HepG2 (cell line): ENCODE data around the gene MTCH2. TPM values are rescaled to one million over a fixed set of nuclear protein-coding genes. Genes with fewer than 3 reads are reported as not detected.

Experiments
- BRF2 ChIP-seq: sonication (generic); formaldehyde crosslinking; IDR thresholded peaks from 2 replicates; pipeline ENCODE4 v1.8.1; 2022; ENCODE audit warnings: mild to moderate bottlenecking, missing genetic modification reagents
- DNMT3B ChIP-seq: conservative IDR thresholded peaks from 2 replicates; pipeline ENCODE4 v1.6.1; 2016; ENCODE audit warnings: missing biosample characterization, control low read depth
- JUNB ChIP-seq: sonication (generic); formaldehyde crosslinking; IDR thresholded peaks from 2 replicates; pipeline ENCODE4 v1.8.0; 2022; ENCODE audit warnings: missing genetic modification reagents, mild to moderate bottlenecking, borderline replicate concordance
- KLF16 ChIP-seq, 2 experiments: sonication (generic) in 1 of 2; formaldehyde crosslinking in 1 of 2; IDR thresholded peaks; 2 replicates each; pipeline versions ENCODE4 v1.6.1 to v1.8.0; 2016 to 2023; ENCODE audit warnings: missing genetic modification reagents in 2 of 2, missing compliant biosample characterization in 1 of 2
- KLF6 ChIP-seq: IDR thresholded peaks from 2 replicates; pipeline ENCODE4 v1.8.0; 2016; ENCODE audit warnings: missing biosample characterization, missing genetic modification reagents
- KLF9 ChIP-seq: IDR thresholded peaks from 2 replicates; pipeline ENCODE4 v1.6.1; 2016; ENCODE audit warnings: low read depth
- MLX ChIP-seq: IDR thresholded peaks from 2 replicates; pipeline ENCODE4 v1.6.1; 2016
- MXI1 ChIP-seq: IDR thresholded peaks from 3 replicates; pipeline ENCODE4 v1.6.1; 2012; ENCODE audit warnings: low read depth, low read length, inconsistent platforms, borderline replicate concordance
- NFYB ChIP-seq: sonication (generic); formaldehyde crosslinking; IDR thresholded peaks from 2 replicates; pipeline ENCODE4 v1.4.0; 2020; ENCODE audit warnings: missing genetic modification reagents
- NR2F1 ChIP-seq, 2 experiments: fragments of 450-650 bp in 1 of 2; formaldehyde crosslinking in 1 of 2; IDR thresholded peaks; 2 replicates each; pipeline versions ENCODE4 v1.5.0 to v1.6.1; 2016 to 2020; ENCODE audit warnings: mild to moderate bottlenecking in 1 of 2, missing compliant biosample characterization in 1 of 2, missing genetic modification reagents in 1 of 2, moderate library complexity in 1 of 2
- SNAPC5 ChIP-seq: sonication (generic); formaldehyde crosslinking; IDR thresholded peaks from 2 replicates; pipeline ENCODE4 v1.8.1; 2023; ENCODE audit warnings: mild to moderate bottlenecking, missing genetic modification reagents, borderline replicate concordance
- SP2 ChIP-seq: sonication (generic); formaldehyde crosslinking; IDR thresholded peaks from 2 replicates; pipeline ENCODE4 v1.5.1; 2020; ENCODE audit warnings: mild to moderate bottlenecking, missing genetic modification reagents
- THRA ChIP-seq: sonication (generic); formaldehyde crosslinking; IDR thresholded peaks from 2 replicates; pipeline ENCODE4 v1.4.0; 2020; ENCODE audit warnings: missing genetic modification reagents, borderline replicate concordance
- ZFP36 ChIP-seq: fragments of 150-350 bp; IDR thresholded peaks from 2 replicates; pipeline ENCODE4 v1.6.1; 2018; ENCODE audit warnings: borderline replicate concordance, low read length, low read depth; ENCODE audit not compliant: partially characterized antibody
- ZNF367 ChIP-seq: sonication (generic); formaldehyde crosslinking; IDR thresholded peaks from 2 replicates; pipeline ENCODE4 v1.4.0; 2020; ENCODE audit warnings: missing genetic modification reagents, borderline replicate concordance
- ZNF432 ChIP-seq: sonication (generic); formaldehyde crosslinking; IDR thresholded peaks from 2 replicates; pipeline ENCODE4 v1.5.0; 2020; ENCODE audit warnings: missing genetic modification reagents, mild to moderate bottlenecking, borderline replicate concordance
- ZNF513 ChIP-seq: sonication (generic); formaldehyde crosslinking; conservative IDR thresholded peaks from 2 replicates; pipeline ENCODE4 v1.5.0; 2020; ENCODE audit warnings: missing genetic modification reagents
- ZNF589 ChIP-seq: sonication (generic); formaldehyde crosslinking; conservative IDR thresholded peaks from 2 replicates; pipeline ENCODE4 v1.8.0; 2022; ENCODE audit warnings: mild to moderate bottlenecking, moderate library complexity, missing genetic modification reagents
- ZNF781 ChIP-seq: sonication (generic); formaldehyde crosslinking; IDR thresholded peaks from 2 replicates; pipeline ENCODE4 v1.5.1; 2020; ENCODE audit warnings: borderline replicate concordance, mild to moderate bottlenecking, missing genetic modification reagents; ENCODE audit errors: not compliant biosample characterization
- polyA plus RNA-seq, 8 experiments: library from polyadenylated mRNA; depleted of rRNA in 3 of 8; stranded (reverse) in 7 of 8; unstranded in 1 of 8; fragments of >200 nt; fragmentation: Illumina TruSeq in 4 of 8; extraction: Trizol in 4 of 8; gene quantifications; 2 replicates each; pipeline versions ENCODE4 v1.2.1 to v1.2.3, GENCODE V29; 2011 to 2016; ENCODE audit warnings: low read depth in 4 of 8, missing spikeins in 1 of 8, mixed read lengths in 1 of 8; ENCODE audit not compliant: insufficient read depth in 1 of 8
- total RNA-seq, 5 experiments: library from RNA; depleted of rRNA; stranded (reverse); fragments of >200 nt; fragmentation: Illumina TruSeq; extraction: Trizol; gene quantifications; 2 replicates each; pipeline ENCODE4 v1.2.3, GENCODE V29; 2016; ENCODE audit warnings: low read depth in 1 of 5
- TF ChIP-seq, protein P1 (sequence below): sonication (generic); formaldehyde crosslinking; IDR thresholded peaks from 2 replicates; pipeline ENCODE4 v1.9.0; 2021; ENCODE audit warnings: missing genetic modification reagents, borderline replicate concordance

The MTCH2 gene
- total and polyA plus RNA-seq, 2 of the 13 experiments (the other 11 are each of a cell fraction or from before 2014, with no cell fraction given) = 112 to 272 TPM

- TF ChIP-seq, protein P1, sequence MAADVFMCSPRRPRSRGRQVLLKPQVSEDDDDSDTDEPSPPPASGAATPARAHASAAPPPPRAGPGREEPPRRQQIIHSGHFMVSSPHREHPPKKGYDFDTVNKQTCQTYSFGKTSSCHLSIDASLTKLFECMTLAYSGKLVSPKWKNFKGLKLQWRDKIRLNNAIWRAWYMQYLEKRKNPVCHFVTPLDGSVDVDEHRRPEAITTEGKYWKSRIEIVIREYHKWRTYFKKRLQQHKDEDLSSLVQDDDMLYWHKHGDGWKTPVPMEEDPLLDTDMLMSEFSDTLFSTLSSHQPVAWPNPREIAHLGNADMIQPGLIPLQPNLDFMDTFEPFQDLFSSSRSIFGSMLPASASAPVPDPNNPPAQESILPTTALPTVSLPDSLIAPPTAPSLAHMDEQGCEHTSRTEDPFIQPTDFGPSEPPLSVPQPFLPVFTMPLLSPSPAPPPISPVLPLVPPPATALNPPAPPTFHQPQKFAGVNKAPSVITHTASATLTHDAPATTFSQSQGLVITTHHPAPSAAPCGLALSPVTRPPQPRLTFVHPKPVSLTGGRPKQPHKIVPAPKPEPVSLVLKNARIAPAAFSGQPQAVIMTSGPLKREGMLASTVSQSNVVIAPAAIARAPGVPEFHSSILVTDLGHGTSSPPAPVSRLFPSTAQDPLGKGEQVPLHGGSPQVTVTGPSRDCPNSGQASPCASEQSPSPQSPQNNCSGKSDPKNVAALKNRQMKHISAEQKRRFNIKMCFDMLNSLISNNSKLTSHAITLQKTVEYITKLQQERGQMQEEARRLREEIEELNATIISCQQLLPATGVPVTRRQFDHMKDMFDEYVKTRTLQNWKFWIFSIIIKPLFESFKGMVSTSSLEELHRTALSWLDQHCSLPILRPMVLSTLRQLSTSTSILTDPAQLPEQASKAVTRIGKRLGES (CRISPR knock-in tag) = no peak
- TF ChIP-seq ZNF589 (CRISPR knock-in tag) (no peak), NFYB (CRISPR knock-in tag) (no peak), JUNB (CRISPR knock-in tag) (no peak), MLX (CRISPR knock-in tag) (0 out of 2 replicates have a peak, but pooled peaks have one; percentile 36), SP2 (CRISPR knock-in tag) (no peak), BRF2 (CRISPR knock-in tag) (no peak), ZNF513 (CRISPR knock-in tag) (no peak), ZFP36 (no peak), ZNF432 (CRISPR knock-in tag) (no peak), KLF16 (CRISPR knock-in tag; IDR thresholded peaks at IDR 0.05) (no peak), ZNF367 (CRISPR knock-in tag) (no peak; the same call in 1 of the 2 replicates), ZNF781 (CRISPR knock-in tag) (peak; percentile 15), SNAPC5 (no peak), KLF6 (CRISPR knock-in tag) (0 out of 2 replicates have a peak, but pooled peaks have one; percentile 35), KLF9 (CRISPR knock-in tag) (no peak), MXI1 (no peak), THRA (CRISPR knock-in tag) (no peak), DNMT3B (CRISPR knock-in tag) (no peak), NR2F1 (CRISPR knock-in tag; IDR thresholded peaks at IDR 0.05) (no peak)
Observed at GRCh38 chr11:47587723-47588326, 54.5 kb downstream of the MTCH2 start (continued).
